ENCODE results near the gene KANTR. TPM values are rescaled to one million over a fixed set of nuclear protein-coding genes. Genes with fewer than 3 reads are reported as not detected.

KANTR gene
- total and polyA plus RNA-seq, 9 of the 15 experiments (the other 6 are each of a cell fraction or from before 2014, with no cell fraction given), result 1.0 to 5.7 (median 3.4) TPM

GRCh38 chrX:53049127-53049517, 44.8 kb upstream of the KANTR start:
- FAIRE-seq, result no peak
- H4K20me1 ChIP-seq (replicated peaks; ENCODE audit: control insufficient read depth, insufficient read depth, low read length), result no peaks in the 10 kb centered on the region
- no peaks in the 10 kb centered on the region for H3K36me3 ChIP-seq (ENCODE audit: control insufficient read depth, insufficient read depth, low read length)
- POLR2A ChIA-PET, result no interaction called here
- no peaks in the 10 kb centered on the region for H3K9me3 ChIP-seq (replicated peaks; ENCODE audit: control insufficient read depth, insufficient read depth, low read depth, low read length)
- H3K9me1 ChIP-seq (ENCODE audit: control insufficient read depth, insufficient read depth, low read length), result no peaks in the 10 kb centered on the region
- H3K27ac ChIP-seq (ENCODE audit: extremely low read depth, low read depth, low read length), result no peak overlapping the region
- no peaks in the 10 kb centered on the region for H3K4me1 ChIP-seq (replicated peaks in 1 of 2; ENCODE audit: control insufficient read depth in 2 of 2, insufficient read depth in 2 of 2, low read length in 2 of 2)
- no peak overlapping the region for H3K9ac ChIP-seq (ENCODE audit: insufficient read depth in 1 of 2, low read depth in 2 of 2, low read length in 2 of 2)
- ATAC-seq, result no peak
- no peak overlapping the region for H3K4me2 ChIP-seq (ENCODE audit: insufficient read depth, low read length)
- no peaks in the 10 kb centered on the region for H3K79me2 ChIP-seq (ENCODE audit: control insufficient read depth, insufficient read depth, low read length)
- no TSS peak for BruUV-seq (replicated peaks)
- DNase-seq (ENCODE audit: extremely low read depth in 1 of 4, low spot score in 3 of 4), result no peak
- CTCF ChIA-PET (ENCODE audit: low intra/inter-chr PET ratio), result no interaction called here
- 8% methylated on average over 2 of the region's 8 CpGs for WGBS (ENCODE audit: insufficient coverage, low coverage, missing lambda C conversion rate)
- TF ChIP-seq RFX1 (IDR thresholded peaks at IDR 0.05) (peak; percentile 23; the same call in 1 of the 2 replicates), ZNF445 (CRISPR knock-in tag; IDR thresholded peaks at IDR 0.05; ENCODE audit: low read depth) (no peak), ELF1 (tag; IDR thresholded peaks at IDR 0.05) (no peak), ZKSCAN3 (CRISPR knock-in tag; IDR thresholded peaks at IDR 0.05) (no peak)
- TF ChIP-seq, protein P1, sequence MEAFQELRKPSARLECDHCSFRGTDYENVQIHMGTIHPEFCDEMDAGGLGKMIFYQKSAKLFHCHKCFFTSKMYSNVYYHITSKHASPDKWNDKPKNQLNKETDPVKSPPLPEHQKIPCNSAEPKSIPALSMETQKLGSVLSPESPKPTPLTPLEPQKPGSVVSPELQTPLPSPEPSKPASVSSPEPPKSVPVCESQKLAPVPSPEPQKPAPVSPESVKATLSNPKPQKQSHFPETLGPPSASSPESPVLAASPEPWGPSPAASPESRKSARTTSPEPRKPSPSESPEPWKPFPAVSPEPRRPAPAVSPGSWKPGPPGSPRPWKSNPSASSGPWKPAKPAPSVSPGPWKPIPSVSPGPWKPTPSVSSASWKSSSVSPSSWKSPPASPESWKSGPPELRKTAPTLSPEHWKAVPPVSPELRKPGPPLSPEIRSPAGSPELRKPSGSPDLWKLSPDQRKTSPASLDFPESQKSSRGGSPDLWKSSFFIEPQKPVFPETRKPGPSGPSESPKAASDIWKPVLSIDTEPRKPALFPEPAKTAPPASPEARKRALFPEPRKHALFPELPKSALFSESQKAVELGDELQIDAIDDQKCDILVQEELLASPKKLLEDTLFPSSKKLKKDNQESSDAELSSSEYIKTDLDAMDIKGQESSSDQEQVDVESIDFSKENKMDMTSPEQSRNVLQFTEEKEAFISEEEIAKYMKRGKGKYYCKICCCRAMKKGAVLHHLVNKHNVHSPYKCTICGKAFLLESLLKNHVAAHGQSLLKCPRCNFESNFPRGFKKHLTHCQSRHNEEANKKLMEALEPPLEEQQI (IDR thresholded peaks at IDR 0.05), result no peak
- in situ Hi-C loops (cut with MboI), result no loop called here
- H2AFZ ChIP-seq (ENCODE audit: low read depth, low read length), result no peak overlapping the region
- intact Hi-C loops (cut with micrococcal nuclease), result no loop called here
- H3K27me3 ChIP-seq (ENCODE audit: control insufficient read depth in 2 of 2, insufficient read depth in 2 of 2, low read length in 2 of 2), result peaks cover 0 to 3% of the 10 kb centered on the region in 2 experiments; a peak in 1 of 5 replicates
- no peak overlapping the region for H3K4me3 ChIP-seq

Data from K562 (cell line).